GM18861 (cell line): ENCODE data around the gene MRPL34.
A peak's percentile ranks its signal among the peaks of the same experiment; 100 is the strongest.

ENCODE experiments used
- ATAC-seq: cut with Tn5 transposase; IDR thresholded peaks from one replicate; pipeline ENCODE4 v1.9.1; 2021; ENCODE audit not compliant: unreplicated experiment

The MRPL34 gene

DNA sequence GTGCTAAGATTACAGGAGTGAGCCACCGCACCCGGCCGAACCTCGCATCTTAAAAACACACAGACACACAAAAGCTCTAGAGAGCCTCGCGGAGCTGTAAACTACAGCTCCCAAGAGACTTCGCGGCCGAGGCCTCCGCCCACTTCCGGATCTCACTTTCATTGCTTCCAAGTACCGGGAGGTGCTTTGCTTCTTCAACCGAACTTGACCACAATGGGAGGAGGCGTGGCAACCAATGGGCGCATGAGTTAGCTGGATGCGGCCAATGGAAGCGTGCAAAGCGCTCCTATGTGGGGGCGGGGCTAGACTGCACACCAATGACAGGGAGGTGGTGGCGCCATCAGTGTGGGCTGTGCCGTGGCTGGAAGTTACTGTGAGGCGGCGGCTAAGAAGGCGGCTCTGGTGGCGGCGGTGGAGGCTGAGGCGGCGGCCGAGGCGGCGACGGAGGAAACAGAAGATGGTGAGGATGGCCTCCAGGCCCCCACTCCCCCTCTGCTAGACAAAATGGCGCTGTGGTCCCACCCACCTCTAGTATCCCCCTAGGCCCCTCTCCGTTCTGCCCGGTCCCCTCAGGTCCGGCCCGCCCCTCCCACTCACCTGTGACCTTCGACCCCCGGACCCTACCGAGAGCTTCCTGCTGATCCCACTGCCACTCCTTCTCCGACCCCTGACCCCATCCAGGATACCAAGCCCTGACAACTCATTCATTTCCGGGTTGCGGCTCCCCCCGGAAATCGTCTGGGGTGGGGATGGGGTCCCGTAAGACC, 3.7 kb downstream of the MRPL34 start, which contains the start of gene DDA1:
TSS of gene DDA1 (plus strand) at position 366 of the 767 bp plus-strand sequence. CDS start at position 458, 92 bp downstream.
- peak; percentile 40 for ATAC-seq

DNA sequence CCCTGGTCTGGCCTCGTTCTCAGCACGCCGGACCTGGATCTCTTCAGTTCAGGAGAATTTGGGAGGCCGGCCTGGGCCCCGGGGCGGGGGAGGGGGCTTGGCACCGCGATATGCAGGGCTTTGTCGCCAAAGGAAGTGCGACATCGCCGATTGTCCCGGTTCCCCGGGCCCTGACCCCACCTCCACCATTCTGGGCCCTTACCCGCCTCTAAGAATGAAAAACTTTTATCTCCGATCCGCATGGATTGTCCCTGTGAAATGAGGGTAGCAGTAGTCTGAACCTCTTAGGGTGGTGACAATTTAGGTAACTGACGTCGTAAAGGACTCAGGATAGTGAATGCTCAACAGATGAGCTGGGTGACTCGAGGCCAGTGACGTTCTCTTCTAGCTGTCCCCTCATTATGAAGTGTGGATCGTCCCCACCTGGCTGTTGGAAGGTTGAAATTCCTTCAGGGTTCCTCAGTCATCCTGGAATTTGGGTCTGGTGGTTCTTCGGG, 4.3 kb downstream of the MRPL34 start:
- no peak for ATAC-seq

DNA sequence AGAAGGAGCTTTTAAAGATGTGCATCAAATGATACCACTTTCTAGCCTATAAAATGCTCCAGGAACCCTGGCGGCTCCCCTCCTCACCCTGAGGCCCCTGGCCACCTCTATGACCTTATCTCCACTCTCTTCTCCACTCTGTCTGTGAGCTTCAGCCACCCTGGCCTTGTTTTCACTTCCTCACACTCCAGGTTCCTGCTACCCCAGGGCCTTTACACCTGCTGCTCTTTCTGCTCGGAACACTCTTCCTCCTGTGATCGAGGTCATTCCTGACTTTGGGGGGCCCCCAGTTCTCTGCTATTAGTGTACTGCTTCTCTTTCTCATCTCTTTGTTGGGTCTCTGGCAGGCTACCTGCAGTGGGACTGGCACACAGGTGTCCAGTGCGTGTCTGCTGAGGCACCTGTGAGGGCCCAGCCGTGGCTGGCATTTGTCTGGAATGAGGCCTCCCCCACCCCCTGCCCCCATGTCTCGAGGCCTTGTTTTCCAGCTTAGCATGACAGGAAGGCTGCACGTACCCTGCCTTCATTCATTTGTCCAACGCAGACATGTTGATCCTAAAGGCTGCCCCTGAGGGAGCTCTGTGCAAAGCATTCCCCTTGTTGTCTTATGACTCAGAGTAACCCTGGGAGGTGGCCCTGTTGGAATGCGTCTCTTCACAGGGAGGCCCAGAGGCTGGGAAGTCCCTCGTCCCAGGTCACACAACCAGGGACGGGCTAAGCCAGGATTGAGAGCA, 6.0 kb downstream of the MRPL34 start:
- ATAC-seq: no peak

DNA sequence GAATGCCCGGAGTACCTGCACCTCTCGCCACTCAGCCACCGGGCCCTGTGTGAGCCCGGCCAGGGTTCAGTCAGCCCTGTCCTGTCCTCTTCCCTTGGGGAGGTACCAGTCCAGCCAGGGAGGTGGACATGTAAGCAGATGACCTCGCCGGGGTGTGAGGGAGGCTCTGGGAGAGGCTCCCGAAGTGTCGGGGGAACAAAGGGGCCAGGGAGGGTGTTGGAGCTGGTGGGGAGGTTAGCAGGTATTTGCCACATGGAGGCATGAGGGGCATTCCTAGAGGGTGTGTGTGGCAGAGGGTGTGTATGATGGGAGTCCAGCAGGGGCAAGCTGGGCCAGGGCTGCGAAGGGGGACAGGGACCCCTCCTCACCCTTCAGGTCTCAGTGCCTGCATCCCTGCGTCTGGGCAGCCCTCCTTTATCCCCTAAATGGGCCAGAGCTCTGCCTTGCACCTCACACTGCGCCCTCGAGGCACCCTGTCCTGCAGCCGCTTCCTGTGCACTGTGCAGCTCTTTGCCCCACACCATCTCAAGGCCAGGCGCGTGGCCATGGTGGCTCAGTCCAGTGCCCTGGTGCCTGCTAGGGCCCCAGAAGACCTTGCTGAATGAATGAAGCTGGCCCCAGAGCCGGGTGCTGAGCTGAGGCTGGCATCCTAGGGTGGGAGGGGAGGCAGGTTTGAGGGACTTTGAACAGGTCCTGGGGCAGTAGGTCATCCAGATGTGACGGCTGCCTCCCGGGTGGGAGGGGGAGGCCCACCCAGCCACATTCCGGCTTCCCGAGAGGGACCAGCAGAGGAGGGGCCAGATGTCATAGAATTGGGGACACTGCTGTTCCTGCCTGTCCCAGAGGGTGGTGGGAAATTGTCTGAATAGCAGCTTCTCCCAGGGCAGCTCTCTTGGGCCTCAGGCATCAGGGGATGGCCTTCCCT, 6.8 kb downstream of the MRPL34 start:
- ATAC-seq: no peak

DNA sequence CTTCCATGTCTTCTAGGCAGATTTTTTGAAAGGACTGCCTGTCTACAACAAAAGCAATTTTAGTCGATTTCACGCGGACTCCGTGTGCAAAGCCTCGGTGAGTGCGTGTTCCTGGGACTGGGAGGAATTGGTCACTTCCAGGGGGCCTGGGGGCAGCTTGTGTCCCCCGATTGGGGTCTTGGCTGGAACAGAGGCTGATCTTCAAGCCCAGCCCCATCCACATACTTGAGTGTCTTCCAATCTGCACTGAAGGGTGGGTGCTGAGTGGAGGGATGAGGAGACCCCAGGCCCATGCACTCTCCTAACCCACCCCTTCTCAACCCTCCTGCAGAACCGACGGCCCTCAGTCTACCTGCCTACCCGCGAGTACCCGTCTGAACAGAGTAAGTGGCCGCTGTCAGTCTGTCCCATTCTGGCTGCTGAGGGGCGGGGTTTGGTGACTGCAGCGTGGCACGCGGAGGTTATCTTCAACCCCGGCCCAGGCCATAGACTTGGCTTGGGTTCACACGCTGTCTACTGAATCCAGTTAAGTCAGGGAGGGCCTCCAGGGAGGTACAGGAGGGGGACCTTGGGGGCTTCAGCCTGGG, 8.4 kb downstream of the MRPL34 start:
- ATAC-seq: no peak

DNA sequence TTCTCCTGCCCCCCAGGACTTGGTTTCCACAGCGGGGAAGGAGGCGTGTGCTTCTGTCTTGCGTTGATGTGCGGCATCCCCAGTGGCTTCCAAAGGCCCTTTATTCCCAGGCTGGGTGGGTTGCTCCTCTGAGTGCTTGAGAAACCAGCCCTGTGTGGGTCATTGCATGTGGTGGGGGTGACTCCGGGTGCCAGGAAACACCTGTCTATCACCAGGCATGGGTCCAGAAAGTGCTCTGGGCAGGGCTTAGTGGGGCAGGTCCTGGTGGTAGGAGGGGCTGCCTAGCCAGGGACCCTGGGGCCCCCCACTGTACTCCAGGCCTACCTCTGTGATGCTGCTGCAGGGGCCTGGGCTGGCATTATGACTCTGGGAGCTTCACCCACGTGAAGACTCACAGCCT, 13.3 kb downstream of the MRPL34 start:
- no peak for ATAC-seq

DNA sequence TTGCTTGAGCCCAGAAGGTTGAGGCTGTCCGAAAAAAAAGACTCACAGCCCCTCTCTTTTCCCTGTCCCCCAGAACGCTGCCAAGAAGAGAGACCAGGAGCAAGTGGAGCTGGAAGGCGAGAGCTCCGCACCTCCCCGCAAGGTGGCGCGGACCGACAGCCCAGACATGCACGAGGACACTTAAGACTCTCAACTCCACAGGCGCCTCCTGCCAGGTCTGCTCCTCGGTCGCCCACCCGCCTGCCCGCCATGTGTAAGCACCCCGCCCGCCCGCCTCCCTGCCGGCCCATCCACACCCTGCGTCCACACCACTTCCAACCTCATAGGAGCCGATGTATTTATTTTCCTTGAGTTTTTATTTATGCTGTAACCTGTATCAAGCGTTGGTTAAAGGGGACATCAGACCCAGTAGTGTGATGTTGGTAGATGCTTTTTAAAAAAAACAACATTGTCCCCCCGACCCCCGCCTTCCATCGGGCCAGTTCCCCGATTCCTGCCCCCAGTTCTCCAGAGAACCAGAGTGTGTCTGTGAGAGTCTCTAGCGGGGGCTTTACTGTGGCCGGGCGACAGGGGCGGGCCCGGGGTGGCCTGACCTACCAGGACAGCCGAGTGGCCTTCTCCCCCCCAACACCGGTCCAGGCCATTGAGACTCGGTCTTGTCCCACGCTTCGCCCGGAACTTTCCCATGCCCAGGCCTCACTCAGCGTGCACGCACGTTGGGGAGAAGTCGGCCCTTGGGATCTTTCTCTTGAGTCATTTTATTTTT, 14.0 kb downstream of the MRPL34 start:
- no peak for ATAC-seq

DNA sequence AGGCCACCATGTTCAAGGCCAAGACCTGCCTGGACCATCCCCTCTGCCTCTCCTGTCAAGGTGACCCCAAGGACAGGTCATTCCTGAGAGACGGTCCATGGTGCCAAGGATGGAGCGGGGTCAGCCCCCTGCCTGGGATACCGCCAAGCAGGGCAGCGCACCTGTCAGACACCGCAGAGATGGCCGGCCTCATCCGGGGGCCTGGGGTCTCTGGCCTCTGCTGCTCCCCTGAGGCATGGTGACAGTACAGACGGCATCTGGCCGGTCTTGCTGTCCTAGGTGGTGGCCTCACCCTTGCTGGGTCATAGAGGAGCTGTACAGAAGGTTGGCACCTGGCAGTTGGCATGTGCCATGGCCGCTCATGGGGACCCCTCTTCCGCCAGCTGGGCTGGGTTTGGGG, 14.8 kb downstream of the MRPL34 start:
- no peak for ATAC-seq

DNA sequence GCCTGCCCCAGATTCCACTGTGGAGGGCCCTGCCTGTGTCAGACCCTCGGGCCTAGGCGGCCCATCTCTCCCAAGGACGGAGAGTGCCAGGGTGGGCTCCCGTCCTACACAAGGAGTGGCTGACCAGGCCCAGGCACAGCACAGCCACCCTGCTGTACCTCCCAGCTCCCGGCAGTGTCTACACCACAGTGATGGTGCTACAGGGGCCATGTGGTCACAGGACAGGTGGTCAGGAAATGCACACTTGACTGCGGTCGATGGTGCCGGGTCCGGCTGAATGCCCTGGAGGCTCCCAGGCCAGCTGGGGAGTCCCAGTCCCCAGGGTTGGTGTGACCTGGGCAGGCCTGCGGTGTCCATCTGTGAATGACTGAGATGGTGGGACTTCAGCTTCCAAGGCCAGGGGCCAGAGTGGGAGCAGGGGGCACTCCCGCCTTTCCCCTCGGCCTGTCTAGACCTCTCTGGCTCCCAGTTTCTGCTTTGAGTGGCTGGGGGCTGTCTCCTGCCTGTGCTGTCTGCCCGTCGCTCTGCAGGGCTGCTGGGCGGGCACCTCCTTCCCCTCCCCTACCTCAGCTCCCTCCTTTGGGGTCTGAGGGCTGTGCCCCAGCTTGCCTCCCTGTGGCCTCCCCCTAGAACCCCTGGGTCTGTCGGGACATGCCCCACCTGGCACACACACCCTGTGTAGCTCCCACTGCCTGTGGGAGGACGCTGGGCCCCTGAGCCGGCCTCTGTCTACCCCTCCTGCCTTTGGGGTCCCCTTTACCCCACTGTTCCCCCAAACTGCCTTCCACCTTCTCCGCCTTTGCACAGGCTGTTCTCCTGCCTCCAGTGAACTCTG, 16.2 kb downstream of the MRPL34 start:
- no peak for ATAC-seq

DNA sequence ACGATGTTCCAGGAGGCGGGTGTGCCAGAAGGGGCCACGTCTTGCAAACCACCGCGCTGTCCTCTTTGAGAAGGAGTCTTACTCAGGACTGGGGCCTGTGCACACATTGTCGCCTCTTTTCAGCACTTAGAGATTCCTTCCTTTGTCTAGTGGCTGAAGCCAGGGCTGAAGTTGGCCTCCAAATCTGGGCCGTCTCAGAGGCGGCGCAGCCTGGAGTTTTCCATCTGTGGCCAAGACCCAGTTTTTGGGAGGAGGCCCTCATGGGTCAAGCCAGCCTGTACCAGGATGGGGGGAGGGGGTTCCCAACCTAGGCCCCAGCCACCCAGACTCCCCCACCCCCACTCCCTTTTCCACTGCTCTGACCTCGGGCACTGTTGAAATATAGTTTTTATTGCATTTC, 17.2 kb downstream of the MRPL34 start:
- ATAC-seq: no peak

DNA sequence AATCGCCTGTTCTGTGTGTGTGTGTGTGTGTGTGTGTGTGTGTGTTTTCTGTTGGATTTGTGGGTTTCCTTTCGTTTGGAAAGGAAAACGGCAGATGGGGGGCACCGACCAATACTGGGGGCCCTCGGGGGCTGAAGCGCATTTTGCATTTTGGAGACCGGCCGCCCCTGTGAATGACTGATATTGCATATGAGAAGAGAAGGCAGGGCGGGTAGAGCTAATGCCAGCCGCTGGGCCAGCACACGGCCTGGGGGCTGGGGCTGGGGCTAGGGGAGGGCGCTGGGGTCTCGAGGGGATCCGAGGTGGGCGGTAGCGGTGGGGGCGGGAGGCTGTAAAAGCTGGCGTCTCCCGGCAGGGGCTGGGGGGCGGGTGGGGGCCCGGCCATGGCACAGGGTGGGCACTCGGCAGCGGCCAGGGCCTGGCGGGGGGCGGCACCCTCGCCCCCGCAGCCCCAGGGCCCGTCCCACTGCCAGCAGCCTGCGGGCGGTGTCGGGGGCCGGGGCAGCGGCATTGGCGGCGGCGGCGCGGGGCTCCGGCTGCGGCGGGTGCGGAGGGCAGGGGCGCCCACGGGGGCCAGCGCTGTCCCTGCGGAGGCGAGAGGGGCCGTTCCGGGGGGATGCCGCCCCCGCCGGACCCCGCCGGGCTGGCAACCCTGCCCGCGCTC, 17.8 kb downstream of the MRPL34 start:
- ATAC-seq: no peak

DNA sequence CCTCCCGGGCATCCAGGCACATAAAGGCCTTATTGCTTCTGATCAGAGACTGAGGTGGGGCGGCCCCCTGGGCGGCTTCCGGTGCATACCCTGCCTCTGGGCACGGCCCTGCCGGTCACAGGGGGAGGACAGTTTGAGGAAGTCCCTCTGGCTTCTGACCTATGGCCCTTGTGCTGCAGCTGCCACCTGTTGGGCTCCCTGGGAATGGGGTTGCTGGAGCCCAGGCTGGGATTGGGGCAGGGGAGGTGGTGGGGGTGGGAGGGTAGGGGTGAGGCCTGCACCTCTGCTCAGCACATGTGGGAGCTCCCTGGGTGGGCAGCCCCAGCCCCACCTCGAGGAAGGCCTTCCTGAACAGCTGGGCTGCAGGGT, 18.3 kb downstream of the MRPL34 start:
- ATAC-seq: no peak

DNA sequence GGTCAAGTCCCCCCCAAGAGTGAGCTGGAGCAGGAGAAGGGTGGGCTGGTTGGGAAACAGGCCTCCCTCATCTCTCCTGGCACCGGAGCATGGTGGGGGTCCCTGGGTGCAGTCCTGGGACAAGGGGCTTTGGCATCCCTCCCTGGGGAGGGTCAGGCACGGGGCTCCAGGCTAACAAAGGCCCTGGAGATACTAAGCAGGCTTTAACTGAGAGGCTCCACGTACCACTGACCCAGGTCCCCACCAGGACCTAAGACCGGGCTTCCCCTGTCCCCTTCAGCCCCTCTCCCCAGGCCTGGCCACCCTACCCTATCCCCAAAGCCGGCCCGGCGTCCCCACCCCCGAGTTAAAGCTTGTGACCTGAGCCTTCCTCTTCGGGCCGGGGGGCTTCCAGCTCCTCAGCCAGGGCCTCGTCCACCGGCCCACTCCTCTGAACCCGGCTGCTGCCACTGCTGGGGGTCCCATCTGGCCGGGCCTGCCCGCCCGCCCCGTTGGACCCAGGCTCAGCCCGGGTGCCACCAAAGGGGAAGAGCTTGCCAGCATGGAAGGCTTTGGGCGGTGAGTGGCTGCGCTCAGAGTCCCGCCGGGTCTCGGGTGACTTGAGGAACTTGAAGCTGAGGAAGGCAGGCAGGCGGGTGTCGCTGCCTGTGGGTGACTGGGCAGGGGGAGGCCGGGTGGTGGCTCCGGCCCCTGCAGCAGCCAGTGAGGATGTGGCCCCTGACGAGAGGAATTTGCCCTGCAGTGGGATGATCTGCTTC, 18.9 kb downstream of the MRPL34 start:
- no peak for ATAC-seq

DNA sequence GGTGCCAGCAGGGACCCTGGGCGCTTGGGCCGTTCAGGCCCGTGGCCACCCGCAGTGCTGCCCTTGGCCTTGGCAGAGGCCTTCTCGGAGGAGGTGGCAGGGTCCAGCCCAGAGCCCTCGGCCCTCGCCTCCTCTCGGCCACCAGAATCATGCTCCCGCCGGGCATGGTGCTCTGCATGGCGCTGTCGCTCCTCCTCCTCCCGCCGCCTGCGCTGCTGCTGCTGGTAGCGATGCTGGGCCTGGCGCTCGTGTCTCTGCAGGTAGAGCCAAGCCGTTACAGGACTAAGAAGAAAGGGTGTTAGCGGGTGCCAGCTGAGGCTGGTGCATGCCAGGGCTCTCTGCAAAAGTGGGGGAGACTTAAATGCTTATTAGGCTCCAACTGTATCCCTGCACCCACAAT, 19.5 kb downstream of the MRPL34 start:
- no peak for ATAC-seq

DNA sequence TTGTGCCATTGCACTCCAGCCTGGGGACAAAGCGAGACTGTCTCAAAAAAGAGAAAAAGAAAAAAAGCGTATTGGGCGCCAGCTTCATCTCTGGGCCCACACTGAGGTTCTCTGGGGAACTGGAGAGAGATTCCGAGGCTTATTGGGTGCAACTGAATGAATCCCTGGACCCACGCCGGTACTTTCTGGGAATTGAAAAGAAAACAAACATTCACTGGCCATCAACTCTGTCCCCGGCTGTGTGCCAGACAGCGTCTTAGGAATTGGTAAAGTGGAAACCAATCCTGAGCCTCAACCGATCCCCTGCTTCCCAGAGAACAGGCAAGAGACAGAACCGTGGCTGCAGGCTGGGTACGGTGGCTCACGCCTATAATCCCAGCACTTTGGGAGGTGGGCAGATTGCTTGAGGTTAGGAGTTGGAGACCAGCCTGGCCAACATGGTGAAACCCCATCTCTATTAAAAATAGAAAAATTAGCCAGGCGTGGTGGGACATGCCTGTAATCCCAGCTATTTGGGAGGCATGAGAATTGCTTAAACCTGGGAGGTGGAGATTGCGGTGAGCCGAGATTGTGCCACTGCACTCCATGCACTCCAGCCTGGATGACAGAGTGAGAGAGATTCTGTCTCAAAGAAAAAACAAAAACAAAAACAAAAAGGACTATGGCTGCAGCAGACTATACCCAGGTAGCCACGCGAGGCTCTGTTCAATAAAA, 20.4 kb downstream of the MRPL34 start:
- ATAC-seq: no peak

DNA sequence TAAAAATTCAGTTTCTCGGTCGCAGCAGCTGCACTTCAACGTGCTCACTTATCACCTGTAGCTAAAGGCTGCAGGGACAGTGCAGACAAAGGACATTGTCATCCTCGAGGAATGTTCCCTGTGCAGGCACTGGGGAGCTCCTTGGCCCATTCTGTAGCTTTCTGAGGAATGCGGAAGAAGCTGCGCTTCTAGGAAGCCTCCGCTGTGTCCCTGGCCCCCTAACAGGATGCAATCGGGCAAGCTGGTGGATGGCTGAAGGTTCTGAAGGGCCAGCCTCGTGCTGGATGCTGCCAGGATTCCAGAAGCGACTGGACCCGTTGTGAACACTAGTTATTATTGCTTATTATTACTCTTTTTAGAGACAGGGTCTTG, 20.9 kb downstream of the MRPL34 start:
- no peak for ATAC-seq

DNA sequence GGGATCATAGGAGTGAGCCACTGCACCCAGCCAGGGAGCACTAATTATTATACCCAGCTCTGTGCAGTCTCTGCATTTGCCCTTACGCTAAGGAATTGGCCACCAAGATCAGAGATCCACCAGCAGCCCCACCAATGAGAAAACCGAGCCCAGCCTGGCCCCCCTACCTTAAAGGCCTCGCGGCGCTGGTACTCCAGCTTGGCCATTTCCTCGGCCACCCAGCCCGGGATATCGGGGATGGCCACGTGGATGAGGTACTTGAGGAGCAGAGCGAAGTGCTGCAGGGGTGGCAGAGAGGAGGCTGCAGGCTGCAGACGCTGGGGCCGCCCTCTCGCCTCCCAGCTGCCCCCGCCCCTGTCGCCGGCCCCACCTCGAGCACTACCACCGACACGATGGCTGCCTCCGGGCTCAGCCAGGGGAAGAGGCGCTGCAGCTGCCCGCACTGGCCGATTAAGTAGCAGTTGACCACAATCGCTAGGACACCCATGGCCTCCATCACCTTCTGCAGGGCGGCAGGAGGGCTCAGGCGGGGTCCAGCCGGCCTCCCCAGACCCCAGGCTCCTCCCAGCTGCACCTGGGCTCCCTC, 21.5 kb downstream of the MRPL34 start:
- ATAC-seq: no peak
